Activated T-helper 1 cell treated with anti-CD3 and anti-CD28 coated beads, Interleukin-12 subunit alpha, Interleukin-12 subunit beta, Interleukin-2, Interleukin-4 antibody, amounts not matched to agents 30 ng/mL and 10 ng/mL and 1 ng/mL, durations not matched to agents 14 hours and 24 hours and 36 hours (primary cell): ENCODE measurements around the gene CPNE2. TPM values are rescaled to one million over a fixed set of nuclear protein-coding genes. Genes with fewer than 3 reads are reported as not detected.
"Not testable (repeated sequence)": the region's sequence is repeated elsewhere in the genome, so short reads cannot be mapped to it uniquely, and the experiment has no call there.

Source experiments
- DNase-seq: peaks from one replicate; pipeline ENCODE4 v3.0.0; 2021; ENCODE audit warnings: low spot score
- H3K27ac Mint-ChIP-seq: one replicate; pipeline ENCODE4 v1.8.0; 2021; ENCODE audit warnings: mild to moderate bottlenecking, mixed read lengths
- H3K27me3 Mint-ChIP-seq: one replicate; pipeline ENCODE4 v1.8.0; 2022; ENCODE audit warnings: mild to moderate bottlenecking, moderate library complexity, mixed read lengths; ENCODE audit not compliant: insufficient read depth
- H3K36me3 Mint-ChIP-seq: one replicate; pipeline ENCODE4 v1.8.0; 2021; ENCODE audit warnings: low read depth, mixed read lengths
- H3K4me1 Mint-ChIP-seq: one replicate; pipeline ENCODE4 v1.8.0; 2021; ENCODE audit warnings: low read depth, mixed read lengths
- H3K4me3 Mint-ChIP-seq: one replicate; pipeline ENCODE4 v1.8.0; 2021; ENCODE audit warnings: mild to moderate bottlenecking, moderate library complexity, mixed read lengths
- H3K9me3 Mint-ChIP-seq: one replicate; pipeline ENCODE4 v1.8.0; 2021; ENCODE audit warnings: mixed read lengths
- intact Hi-C: fragments of 100-400 bp; cut with micrococcal nuclease; formaldehyde crosslinking; loops from one replicate; pipeline ENCODE4 v1.15.1; 2024
- total RNA-seq: library from RNA; stranded (reverse); gene quantifications from 2 replicates; pipeline ENCODE4 v1.2.3, GENCODE V29; 2022

The CPNE2 gene
- total RNA-seq, 1 donor from 2014 or later, result 3.7 TPM

DNA sequence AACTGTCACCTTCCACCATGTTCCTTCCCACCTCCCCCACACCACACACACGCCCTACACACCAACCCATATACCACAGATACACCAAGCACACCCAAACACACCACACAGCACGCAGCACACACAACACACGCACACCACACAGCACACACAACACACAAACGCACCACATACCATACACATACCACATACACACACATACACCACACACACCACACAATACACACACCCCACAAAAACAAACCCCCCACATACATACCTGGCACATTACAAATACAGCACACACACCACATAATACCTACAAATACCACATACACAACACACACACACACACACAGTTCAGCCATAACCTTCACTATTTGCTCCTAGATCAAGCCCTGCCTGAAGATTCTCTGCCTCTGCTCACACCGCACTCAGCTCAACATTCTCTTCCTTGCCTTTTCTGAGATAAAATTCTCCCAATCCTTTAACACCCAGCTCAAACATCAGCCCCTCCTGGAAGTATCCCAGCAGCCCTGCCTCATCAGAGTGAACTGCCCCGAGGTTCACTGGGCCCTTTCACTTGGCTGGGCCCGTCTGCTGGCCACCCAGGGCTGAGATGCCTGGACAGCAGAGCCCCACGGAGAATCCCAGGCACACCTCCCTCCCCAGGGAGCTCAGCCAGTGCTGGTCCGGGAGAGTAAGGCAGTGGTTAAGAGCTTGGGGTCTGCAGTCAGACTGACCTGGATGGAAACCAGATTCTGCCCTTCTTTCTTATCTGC, 31.9 kb upstream of the CPNE2 start:
- Mint-ChIP-seq H3K36me3 (peaks cover 45% of the 10 kb centered on the region), H3K4me1 (no peaks in the 10 kb centered on the region), H3K9me3 (no peaks in the 10 kb centered on the region), H3K4me3 (no peak overlapping the region), H3K27me3 (no peaks in the 10 kb centered on the region), H3K27ac (peak overlapping the region; percentile 42)
- DNase-seq, result no peak
- intact Hi-C loops, result no loop called here

DNA sequence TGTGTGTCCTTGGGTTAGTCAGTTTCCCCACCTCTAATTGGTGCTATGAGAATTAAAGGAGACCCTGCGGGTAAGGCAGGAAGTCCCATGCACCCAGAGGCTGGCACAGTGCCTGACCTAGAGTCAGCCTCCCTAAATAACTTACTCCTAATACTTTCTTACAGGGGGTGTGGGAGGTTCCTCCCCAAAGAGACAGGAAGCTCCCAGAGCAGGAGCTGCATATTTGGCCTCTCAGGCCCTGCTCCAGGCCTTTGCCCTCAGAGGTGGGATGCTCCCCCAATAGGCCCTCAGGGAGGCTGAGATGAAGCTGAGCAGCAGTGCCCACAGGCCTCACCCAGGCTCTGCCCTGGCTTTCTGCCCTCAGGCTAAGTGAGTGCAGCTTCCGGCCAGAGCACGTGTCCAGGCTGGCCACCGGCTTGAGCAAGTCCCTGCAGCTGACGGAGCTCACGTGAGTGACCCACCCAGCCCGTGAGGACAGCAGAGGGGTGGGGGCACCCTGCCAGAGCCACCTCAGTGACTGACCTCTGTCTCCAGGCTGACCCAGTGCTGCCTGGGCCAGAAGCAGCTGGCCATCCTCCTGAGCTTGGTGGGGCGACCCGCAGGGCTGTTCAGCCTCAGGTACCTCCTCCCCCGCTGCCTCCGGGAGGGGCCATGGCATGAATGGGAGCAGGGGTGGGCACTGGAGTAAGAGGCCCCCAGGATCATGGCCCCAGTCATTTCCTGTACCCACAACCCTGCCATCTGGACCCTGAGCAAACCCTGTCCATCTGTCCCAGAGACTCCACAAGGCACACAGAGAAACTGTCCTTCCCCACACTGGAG, 31.1 kb upstream of the CPNE2 start:
- H3K27ac Mint-ChIP-seq, result peak overlapping the region; percentile 61
- intact Hi-C loops, result no loop called here
- H3K9me3 Mint-ChIP-seq, result no peaks in the 10 kb centered on the region
- no peaks in the 10 kb centered on the region for H3K27me3 Mint-ChIP-seq
- H3K4me3 Mint-ChIP-seq, result no peak overlapping the region
- peaks cover 42% of the 10 kb centered on the region for H3K36me3 Mint-ChIP-seq
- H3K4me1 Mint-ChIP-seq, result no peaks in the 10 kb centered on the region
- DNase-seq, result no peak

DNA sequence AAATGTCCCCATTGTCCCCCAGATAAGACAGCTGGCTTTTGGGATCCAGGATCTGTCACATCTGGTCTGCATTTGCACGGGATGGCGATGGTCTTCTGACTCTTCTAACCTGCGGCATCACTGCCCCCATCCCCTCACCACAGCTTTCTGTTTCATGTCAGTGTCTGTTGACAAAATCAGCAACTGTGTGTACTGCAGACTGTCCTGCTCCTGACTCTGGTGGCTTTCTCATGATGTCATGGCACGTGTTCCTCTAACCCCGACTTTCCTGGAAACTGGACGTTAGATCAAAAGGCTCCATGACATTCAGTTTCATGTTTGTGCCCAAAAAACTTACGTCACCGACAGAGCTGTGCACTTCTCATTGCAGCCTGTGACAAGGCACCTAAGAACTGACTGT, 30.1 kb upstream of the CPNE2 start:
- no peak overlapping the region for H3K27ac Mint-ChIP-seq
- H3K4me3 Mint-ChIP-seq, result no peak overlapping the region

DNA sequence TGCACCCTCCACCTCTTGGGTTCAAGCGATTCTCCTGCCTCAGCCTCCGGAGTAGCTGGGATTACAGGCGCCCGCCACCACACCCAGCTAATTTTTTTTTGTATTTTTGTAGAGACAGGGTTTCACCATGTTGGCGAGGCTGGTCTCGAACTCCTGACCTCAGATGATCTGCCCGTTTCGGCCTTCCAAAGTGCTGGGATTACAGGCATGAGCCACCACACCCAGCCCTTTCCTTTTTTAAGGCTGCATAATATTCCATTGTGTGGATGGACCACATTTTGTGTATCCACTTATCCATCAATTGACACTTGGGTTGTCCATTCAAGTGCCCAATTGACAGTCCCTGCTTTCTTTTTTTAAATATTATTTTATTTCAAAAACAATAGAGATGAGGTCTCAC, 29.2 kb upstream of the CPNE2 start:
- not testable (repeated sequence) for H3K4me3 Mint-ChIP-seq, H3K27me3 Mint-ChIP-seq
- peaks cover 39% of the 10 kb centered on the region for H3K36me3 Mint-ChIP-seq

More for the DNA sequence above, 30.1 kb upstream of the CPNE2 start:
- no peaks in the 10 kb centered on the region for H3K27me3 Mint-ChIP-seq
- no peak for DNase-seq
- H3K9me3 Mint-ChIP-seq, result no peaks in the 10 kb centered on the region
- H3K36me3 Mint-ChIP-seq, result peaks cover 48% of the 10 kb centered on the region
- intact Hi-C loops, result no loop called here
- H3K4me1 Mint-ChIP-seq, result no peaks in the 10 kb centered on the region

DNA sequence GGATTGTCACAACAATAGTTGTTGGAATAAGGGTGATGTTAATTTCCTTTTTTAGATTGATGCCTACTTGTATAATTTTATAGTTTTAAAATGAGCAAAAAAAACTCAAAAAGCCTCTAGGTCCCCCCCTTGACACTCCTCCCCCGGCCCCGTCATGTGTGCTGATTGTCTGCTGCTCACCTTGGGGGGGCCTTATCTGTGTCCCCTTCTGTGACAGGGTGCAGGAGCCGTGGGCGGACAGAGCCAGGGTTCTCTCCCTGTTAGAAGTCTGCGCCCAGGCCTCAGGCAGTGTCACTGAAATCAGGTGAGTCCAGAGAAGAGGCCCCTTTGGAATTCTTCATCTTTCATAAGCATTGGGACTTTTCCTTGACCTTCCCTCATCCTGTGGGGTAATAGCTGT, 27.4 kb upstream of the CPNE2 start:
- H3K27ac Mint-ChIP-seq, result no peak overlapping the region
- intact Hi-C loops, result no loop called here
- DNase-seq, result no peak
- no peaks in the 10 kb centered on the region for H3K27me3 Mint-ChIP-seq
- no peak overlapping the region for H3K4me3 Mint-ChIP-seq
- H3K4me1 Mint-ChIP-seq, result peaks cover 6% of the 10 kb centered on the region
- H3K9me3 Mint-ChIP-seq, result no peaks in the 10 kb centered on the region
- H3K36me3 Mint-ChIP-seq, result peaks cover 45% of the 10 kb centered on the region

More for the DNA sequence above, 29.2 kb upstream of the CPNE2 start:
- H3K9me3 Mint-ChIP-seq, H3K4me1 Mint-ChIP-seq, DNase-seq, intact Hi-C loops, H3K27ac Mint-ChIP-seq: not testable (repeated sequence)

DNA sequence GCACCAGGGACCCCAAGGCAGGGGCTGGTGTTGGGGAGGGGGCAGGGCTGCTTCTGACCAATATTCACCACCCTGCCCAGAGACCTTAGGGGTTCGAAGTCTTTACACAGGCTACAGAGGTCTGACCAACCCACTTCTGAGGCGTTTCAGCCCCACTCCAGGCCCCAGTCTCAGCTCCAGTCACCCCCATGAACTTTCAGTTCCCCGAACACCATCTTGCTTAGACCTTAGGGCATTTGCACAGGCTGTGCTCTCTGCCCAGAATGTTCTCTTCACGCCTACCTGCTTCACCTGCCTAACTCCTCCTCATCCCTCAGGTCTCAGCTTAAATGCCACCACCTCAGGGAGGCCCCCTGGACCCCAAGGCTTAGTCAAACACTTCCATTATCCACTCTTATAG, 25.8 kb upstream of the CPNE2 start:
- no peak overlapping the region for H3K4me3 Mint-ChIP-seq
- peaks cover 11% of the 10 kb centered on the region for H3K4me1 Mint-ChIP-seq
- H3K9me3 Mint-ChIP-seq, result no peaks in the 10 kb centered on the region
- no peak for DNase-seq
- no peak overlapping the region for H3K27ac Mint-ChIP-seq
- peaks cover 51% of the 10 kb centered on the region for H3K36me3 Mint-ChIP-seq
- intact Hi-C loops, result no loop called here
- H3K27me3 Mint-ChIP-seq, result no peaks in the 10 kb centered on the region

DNA sequence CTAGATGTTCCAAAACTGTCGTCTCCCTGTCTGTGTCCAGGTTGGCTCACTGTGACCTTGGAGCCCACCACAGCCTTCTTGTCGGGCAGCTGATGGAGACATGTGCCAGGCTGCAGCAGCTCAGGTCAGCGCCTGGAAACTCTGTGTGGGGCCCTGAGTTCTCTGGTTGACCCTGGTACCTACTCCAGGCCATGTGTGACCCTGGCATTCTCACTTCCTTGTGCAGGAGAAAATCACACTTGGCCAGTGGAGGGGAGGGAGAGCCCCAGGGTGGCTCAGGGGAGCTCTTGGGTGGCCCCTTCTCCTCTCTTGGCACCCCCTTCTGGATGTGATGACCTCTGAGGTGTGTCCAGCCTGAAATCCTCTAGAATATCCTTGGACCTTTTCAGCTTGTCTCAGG, 25.0 kb upstream of the CPNE2 start:
- no peak overlapping the region for H3K4me3 Mint-ChIP-seq
- H3K27ac Mint-ChIP-seq, result no peak overlapping the region
- H3K4me1 Mint-ChIP-seq, result peaks cover 11% of the 10 kb centered on the region
- H3K36me3 Mint-ChIP-seq, result peaks cover 50% of the 10 kb centered on the region
- no peak for DNase-seq
- no peaks in the 10 kb centered on the region for H3K27me3 Mint-ChIP-seq
- no peaks in the 10 kb centered on the region for H3K9me3 Mint-ChIP-seq
- intact Hi-C loops, result no loop called here

DNA sequence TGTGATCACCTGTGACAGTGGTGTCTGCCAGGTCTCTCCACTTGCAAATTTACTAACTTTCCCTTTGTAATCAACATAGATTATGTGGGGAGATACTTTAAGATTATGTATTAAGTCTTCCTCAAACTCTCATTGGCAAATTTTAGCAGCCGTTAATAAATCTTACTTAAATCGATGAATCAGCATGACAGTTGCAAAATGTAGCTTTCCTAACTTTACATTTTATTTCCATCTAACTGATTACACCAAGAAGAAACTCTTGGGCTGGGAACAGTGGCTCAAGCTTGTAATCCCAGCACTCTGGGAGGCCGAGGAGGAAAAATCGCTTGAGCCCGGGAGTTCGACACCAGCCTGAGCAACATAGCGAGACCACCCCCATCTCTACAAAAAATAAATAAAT, 23.3 kb upstream of the CPNE2 start:
- Mint-ChIP-seq H3K4me1 (peaks cover 11% of the 10 kb centered on the region), H3K27ac (no peak overlapping the region), H3K9me3 (no peaks in the 10 kb centered on the region), H3K36me3 (peaks cover 56% of the 10 kb centered on the region), H3K27me3 (no peaks in the 10 kb centered on the region), H3K4me3 (no peak overlapping the region)
- DNase-seq, result no peak
- intact Hi-C loops, result no loop called here

DNA sequence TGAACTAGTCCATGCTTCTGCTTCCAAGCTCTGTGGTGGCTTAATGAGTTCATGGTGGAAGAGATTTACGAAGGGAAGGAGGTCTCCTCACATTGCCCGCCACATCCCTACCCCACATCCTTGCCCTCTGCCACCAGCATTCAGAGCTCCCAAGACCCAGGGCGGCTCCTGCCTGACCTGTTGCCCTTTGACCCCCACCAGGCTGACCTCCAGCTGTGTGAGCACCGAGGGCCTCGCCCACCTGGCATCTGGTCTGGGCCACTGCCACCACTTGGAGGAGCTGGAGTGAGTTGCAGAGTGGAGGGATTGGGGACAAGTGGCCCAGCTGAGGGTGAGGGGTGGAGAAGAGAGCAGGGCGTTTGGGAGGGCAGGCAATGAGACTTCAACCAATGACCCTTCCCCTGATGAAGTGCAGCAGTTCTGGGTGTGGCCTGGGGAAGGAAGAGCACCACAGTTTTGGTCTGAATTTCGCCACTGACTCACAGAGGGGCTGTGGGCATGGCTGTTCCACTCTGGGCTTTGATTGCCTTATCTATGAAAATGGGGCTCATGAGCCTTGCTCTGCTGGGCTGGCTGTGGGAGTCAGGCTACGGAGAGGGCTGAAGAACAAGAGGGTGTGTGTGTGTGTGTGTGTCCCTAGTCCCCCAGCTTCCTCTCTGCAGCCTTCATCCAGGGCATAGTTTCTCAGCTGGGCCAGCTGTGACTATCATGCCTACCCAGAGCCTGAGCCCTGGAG, 22.6 kb upstream of the CPNE2 start:
- Mint-ChIP-seq H3K9me3 (no peaks in the 10 kb centered on the region), H3K4me1 (peaks cover 11% of the 10 kb centered on the region), H3K36me3 (peaks cover 54% of the 10 kb centered on the region), H3K4me3 (no peak overlapping the region), H3K27ac (peak overlapping the region; percentile 55), H3K27me3 (no peaks in the 10 kb centered on the region)
- intact Hi-C loops, result no loop called here
- DNase-seq, result no peak

DNA sequence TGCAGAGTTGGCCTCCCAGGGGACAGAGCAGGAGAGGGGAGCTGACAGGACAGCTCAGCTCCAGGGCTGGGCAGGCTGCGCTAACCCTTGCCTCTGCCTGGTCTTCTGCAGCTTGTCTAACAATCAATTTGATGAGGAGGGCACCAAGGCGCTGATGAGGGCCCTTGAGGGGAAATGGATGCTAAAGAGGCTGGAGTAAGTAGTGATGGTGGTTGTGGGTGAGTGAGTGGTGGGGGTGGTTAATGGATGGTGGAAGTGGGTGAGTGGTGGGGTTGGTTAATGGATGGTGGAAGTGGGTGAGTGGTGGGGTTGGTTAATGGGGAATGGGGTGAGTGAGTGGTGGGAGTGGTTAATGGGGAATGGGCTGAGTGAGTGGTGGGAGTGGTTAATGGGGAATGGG, 22.0 kb upstream of the CPNE2 start:
- no peak for DNase-seq
- Mint-ChIP-seq H3K27me3 (no peaks in the 10 kb centered on the region), H3K4me3 (no peak overlapping the region), H3K36me3 (peaks cover 54% of the 10 kb centered on the region), H3K4me1 (peaks cover 11% of the 10 kb centered on the region), H3K27ac (peak overlapping the region; percentile 64), H3K9me3 (no peaks in the 10 kb centered on the region)
- intact Hi-C loops, result no loop called here

DNA sequence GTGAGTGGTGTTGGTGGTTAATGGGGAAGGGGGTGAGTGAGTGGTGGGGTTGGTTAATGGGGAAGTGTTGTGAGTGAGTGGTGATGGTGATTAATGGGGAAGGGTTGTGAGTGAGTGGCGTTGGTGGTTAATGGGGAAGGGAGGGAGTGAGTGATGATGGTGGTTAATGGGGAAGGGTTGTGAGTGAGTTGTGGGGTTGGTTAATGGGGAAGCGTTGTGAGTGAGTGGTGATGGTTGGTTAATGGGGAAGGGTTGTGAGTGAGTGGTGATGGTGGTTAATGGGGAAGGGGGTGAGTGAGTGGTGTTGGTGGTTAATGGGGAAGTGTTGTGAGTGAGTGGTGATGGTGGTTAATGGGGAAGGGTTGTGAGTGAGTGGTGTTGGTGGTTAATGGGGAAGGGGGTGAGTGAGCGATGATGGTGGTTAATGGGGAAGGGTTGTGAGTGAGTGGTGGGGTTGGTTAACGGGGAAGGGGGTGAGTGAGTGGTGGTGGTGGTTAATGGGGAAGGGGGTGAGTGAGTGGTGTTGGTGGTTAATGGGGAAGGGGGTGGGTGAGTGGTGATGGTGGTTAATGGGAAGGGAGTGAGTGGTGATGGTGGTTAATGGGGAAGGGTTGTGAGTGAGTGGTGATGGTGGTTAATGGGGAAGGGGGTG, 21.2 kb upstream of the CPNE2 start:
- H3K27me3 Mint-ChIP-seq, intact Hi-C loops, DNase-seq, H3K9me3 Mint-ChIP-seq, H3K4me3 Mint-ChIP-seq: not testable (repeated sequence)
- H3K4me1 Mint-ChIP-seq, result peaks cover 11% of the 10 kb centered on the region
- peak overlapping the region; percentile 76 for H3K27ac Mint-ChIP-seq
- peaks cover 57% of the 10 kb centered on the region for H3K36me3 Mint-ChIP-seq

DNA sequence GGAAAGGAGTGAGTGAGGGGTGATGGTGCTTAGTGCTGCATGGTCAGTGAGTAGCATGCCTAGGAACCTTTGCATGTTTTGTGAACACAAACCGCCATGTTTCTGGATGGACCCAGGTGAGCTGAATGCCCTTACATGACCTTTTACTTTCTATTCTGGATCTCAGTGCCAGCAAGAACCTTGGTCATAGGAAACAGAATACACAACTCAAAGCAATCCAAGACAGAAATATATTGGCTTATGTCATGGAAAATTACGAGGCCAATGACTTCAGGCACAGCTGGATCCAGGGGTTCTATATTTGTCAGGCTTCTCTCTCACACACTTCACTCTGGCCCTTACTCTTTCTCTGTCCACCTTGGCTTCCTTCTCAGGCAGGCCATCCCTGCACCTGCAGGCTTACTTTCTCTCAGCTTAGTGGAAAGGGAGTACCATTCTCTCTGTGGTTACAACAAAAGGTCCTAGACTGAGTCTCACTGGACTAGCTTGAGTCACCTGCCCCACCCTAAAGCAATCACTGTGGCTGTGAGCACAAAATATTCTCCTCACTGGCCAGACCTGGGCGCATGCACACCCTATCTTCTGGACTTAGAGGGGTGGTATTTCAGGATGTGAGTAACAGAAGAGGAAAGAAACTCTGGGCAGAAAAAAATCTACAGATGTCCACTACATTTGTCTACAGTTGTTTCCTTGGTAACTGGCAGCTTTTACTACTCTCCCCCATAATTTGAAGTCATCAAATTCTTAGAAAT, 20.4 kb upstream of the CPNE2 start:
- no peak for DNase-seq
- Mint-ChIP-seq H3K27ac (peak overlapping the region; percentile 76), H3K36me3 (peaks cover 59% of the 10 kb centered on the region), H3K27me3 (no peaks in the 10 kb centered on the region), H3K4me1 (peaks cover 11% of the 10 kb centered on the region), H3K9me3 (no peaks in the 10 kb centered on the region), H3K4me3 (no peak overlapping the region)
- intact Hi-C loops, result no loop called here
